GM20431 (cell line): ENCODE measurements around the gene PTPN13.

Experiments used
- in situ Hi-C: fragments of 300-500 bp; cut with MseI, MboI; formaldehyde crosslinking; loops from one replicate; pipeline ENCODE4 v1.15.0; 2020; ENCODE audit warnings: low sequenced_read_pairs; ENCODE audit not compliant: unreplicated experiment

PTPN13 gene

DNA sequence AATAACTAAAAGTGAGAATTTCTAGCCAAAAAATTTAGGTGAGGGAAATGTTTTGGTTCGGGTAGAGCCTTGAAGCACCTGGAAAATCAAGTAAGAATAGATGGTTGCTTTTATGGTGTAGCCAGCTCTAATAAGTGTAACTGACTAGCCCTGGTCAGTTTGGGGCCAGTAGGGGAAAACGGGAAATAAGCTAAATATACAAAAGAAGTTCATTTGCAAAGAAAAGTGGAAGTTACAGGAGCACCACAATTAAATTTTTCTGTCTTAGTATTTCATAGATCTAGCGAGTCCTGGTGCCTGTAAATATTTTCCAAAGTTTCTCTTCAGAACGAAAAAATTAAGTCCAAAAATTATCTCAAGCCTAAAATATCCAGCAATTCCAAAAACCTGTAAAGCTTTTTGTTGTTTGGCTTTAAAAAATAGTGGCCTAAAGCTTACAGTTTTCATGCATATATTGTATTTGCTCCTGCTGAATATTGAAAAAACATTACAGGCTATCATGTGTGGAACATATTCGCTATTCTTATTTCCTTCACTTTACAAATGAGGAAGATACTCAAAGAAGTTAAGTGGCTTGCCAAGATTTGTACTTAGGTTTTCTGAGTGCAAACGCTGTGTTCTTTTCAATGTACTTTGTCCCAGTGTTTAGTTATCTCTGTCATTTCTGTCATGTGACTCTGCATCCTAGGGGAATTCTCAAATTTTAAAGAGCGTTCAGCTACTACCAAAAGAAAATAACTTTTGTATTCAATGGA is 7.3 kb upstream of the PTPN13 start:
- in situ Hi-C loops: no loop called here

DNA sequence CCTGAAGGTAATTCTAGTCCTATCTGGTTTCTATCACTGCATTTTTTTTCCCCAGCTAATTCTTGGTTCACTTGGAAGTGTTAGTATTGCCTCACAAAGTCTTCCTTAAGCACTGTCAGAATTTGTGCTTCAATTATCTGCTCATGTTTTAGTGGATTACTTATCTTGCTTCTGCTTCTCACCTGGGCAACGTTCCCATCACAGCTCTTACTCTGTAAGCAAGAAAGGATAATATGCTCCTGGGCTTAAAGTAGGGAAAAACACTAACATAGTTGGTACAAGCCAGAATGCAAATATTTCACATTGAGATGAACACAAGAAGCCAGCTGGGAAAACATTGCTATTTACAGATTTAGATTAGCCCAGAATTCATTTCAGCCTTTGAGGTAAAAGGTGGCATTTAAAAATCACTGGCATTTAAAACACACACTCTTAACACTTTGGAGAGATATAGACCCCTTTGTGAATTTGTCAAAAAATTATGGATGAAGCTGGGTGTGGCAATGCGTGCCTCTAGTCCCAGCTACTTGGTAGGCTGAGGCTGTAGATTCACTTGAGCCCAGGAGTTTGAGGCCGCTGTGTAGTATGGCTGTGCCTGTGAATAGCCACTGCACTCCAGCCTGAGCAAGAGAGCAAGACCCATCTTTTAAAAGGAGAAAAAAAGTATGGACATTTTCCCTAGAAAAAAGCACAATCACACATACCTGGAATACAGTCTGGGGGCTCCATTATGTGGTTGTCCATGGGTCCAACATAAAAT is 6.6 kb upstream of the PTPN13 start:
- in situ Hi-C loops: no loop called here

DNA sequence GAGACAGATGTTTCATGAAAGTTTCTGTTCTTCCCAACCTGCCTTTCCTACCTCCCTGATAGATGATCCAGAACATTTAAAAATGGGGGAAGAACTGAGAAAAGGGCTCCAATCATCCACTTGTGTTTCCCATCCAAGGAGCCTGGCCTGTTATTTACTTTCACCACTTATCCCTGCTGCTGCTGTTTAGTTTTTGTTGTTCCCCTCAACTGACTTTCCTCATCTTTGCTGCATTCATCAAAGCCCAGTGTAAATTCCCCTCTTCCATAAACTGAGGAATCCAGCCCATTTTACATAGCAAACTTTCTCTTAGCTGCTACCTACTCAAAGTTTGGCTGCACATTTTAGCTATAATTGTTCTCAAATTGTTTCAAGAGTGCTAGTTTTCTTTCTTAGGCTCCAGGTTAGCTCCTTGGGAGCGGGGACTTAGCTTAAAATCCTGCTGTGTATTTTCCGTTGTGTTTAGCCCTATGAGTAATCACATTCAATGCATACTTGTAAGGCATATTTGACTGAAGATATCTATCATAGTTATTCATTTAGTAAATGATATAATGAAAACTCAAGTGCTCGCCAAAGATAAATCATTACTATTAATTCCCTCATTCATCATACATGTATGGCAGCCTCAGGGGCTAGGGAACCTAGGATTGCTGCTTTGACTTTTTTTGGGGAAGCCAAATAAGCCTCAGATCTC is 1.4 kb upstream of the PTPN13 start:
- in situ Hi-C loops: no loop called here

GRCh38 chr4:86594559-86595425 is 677 bp downstream of the PTPN13 start:
- in situ Hi-C loops: no loop called here

GRCh38 chr4:86595426-86595805 is 1.3 kb downstream of the PTPN13 start:
- in situ Hi-C loops: no loop called here

GRCh38 chr4:86596807-86597206 is 2.7 kb downstream of the PTPN13 start:
- in situ Hi-C loops: no loop called here

DNA sequence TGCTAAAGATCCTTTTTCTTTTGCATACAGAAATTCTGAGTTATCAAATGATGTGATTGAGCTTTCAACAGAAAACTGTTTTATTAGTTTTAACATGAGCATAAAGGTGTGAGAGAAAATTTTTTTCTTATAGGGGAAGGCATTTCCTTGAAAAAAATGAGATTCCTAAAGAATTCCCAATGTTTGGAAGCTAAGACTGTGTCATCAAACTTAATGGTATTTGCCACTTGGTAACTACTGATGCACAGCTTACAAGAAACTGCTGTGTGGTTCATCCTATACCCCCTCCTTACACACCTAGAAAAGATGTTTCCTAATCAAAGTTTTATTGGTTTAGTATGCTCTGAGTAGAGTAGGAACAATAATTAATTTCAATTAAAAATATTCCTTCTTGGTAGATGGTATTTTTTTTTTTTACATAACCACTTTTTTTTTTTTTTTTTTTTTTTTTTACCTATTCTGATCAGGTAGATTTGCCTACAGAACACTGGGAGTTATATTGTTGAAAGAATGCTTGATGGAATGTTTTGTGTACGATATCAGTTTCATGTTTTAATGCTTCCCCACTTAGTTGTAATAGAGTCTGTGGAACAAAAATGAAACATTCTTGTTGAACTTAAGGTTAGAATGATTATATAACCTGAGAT is 6.0 kb downstream of the PTPN13 start:
- in situ Hi-C loops: no loop called here

- in situ Hi-C loops: no loop called here
Observed at GRCh38 chr4:86603311-86603885, 9.3 kb downstream of the PTPN13 start.

GRCh38 chr4:86606809-86607208 is 12.7 kb downstream of the PTPN13 start:
- in situ Hi-C loops: no loop called here

- in situ Hi-C loops: no loop called here
Observed at GRCh38 chr4:86608757-86609375, 14.8 kb downstream of the PTPN13 start.

DNA sequence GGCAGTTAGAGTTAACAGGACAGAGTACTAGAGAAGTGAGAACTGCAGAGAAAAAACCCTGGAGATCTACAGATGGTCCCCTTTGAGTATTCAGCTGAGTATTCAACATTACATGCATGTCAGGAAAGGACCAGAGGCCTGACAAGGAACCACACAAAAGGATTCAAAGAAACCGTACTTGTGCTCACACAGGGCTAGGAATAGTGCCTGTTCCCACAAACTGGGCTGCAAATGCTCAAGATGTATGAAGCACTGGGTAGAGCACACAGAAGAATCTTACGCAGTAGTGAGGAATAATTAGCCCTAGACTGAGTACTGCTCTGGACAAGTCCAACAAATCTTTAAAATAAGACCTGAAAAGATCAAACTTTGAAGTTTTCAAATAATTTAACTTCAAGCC is 17.6 kb downstream of the PTPN13 start:
- in situ Hi-C loops: no loop called here

- in situ Hi-C loops: no loop called here
Observed at GRCh38 chr4:86613734-86614133, 19.6 kb downstream of the PTPN13 start.

GRCh38 chr4:86614865-86615264 is 20.8 kb downstream of the PTPN13 start:
- in situ Hi-C loops: no loop called here

GRCh38 chr4:86615501-86615900 is 21.4 kb downstream of the PTPN13 start:
- in situ Hi-C loops: no loop called here

- in situ Hi-C loops: no loop called here
Observed at GRCh38 chr4:86619656-86620055, 25.5 kb downstream of the PTPN13 start.

GRCh38 chr4:86621435-86621834 is 27.3 kb downstream of the PTPN13 start:
- in situ Hi-C loops: no loop called here

- in situ Hi-C loops: no loop called here
Observed at GRCh38 chr4:86626066-86626465, 32.0 kb downstream of the PTPN13 start.

GRCh38 chr4:86627462-86628135 is 33.5 kb downstream of the PTPN13 start:
- in situ Hi-C loops: no loop called here
